Fibroblast of lung (primary cell): ENCODE measurements around the gene AMER2.

Experiments
- CTCF ChIP-seq, 2 donors: IDR thresholded peaks in 1 of 2; conservative IDR thresholded peaks in 1 of 2; 1 replicate in 1 of 2; 2 replicates in 1 of 2; pipeline ENCODE4 v1.5.1; 2011 to 2012; ENCODE audit warnings: low read length in 2 of 2, control low read depth in 1 of 2, inconsistent platforms in 1 of 2, low read depth in 1 of 2, mild to moderate bottlenecking in 1 of 2
- EZH2 ChIP-seq: IDR thresholded peaks from 2 replicates; pipeline ENCODE4 v1.5.1; 2012; ENCODE audit warnings: low read length, control low read depth, mild to moderate bottlenecking; ENCODE audit errors: missing control alignments

DNA sequence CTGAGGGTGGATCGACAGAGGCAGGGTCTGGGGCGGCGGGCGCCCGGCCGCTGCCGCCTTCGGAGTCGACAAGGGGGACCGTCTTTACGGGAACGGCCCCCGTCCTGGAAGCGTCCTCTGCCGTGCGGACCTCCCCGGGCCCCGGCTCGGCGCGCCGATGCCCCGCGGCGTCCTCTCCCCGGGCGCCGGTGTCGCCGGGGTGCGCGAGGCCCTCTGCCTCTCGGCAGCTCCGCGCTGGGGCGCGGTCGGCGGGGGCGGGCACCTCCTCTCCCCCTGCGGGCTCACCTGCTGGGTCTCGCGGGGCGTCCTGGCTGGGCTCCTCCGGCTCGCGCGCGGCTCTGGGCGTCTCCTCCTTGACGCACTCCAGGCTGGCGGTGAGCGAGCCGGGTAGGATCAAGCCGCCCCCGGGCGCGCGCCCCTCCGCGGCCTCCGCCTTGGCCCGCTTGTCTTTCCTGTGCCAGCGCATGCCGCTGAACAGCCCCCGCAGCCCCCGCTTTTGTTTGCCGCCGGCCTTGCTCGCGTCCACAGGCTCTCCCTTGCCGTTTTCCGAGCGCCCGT lies 1.5 kb downstream of the AMER2 start:
- TF ChIP-seq EZH2 (peak; percentile 58), CTCF (conservative IDR thresholded peaks at IDR 0.05 in 1 of 2, IDR thresholded peaks at IDR 0.05 in 1 of 2; ENCODE audit: low read depth in 1 of 2, low read length in 2 of 2) (no peak)
